Retinal pigment epithelial cell (primary cell): Measurements from ENCODE around the gene MBOAT1.

Experiments
- DNase-seq: peaks from one replicate; pipeline ENCODE4 v3.0.0-alpha.2; 2010; ENCODE audit warnings: low read depth
- H3K4me3 ChIP-seq: 2 replicates; pipeline ENCODE4 v1.5.1; 2011; ENCODE audit warnings: mild to moderate bottlenecking, low read length, control low read depth, moderate library complexity
- CTCF ChIP-seq: conservative IDR thresholded peaks from 2 replicates; pipeline ENCODE4 v1.5.1; 2011; ENCODE audit warnings: low read depth, low read length, control low read depth, inconsistent platforms

MBOAT1 gene

DNA sequence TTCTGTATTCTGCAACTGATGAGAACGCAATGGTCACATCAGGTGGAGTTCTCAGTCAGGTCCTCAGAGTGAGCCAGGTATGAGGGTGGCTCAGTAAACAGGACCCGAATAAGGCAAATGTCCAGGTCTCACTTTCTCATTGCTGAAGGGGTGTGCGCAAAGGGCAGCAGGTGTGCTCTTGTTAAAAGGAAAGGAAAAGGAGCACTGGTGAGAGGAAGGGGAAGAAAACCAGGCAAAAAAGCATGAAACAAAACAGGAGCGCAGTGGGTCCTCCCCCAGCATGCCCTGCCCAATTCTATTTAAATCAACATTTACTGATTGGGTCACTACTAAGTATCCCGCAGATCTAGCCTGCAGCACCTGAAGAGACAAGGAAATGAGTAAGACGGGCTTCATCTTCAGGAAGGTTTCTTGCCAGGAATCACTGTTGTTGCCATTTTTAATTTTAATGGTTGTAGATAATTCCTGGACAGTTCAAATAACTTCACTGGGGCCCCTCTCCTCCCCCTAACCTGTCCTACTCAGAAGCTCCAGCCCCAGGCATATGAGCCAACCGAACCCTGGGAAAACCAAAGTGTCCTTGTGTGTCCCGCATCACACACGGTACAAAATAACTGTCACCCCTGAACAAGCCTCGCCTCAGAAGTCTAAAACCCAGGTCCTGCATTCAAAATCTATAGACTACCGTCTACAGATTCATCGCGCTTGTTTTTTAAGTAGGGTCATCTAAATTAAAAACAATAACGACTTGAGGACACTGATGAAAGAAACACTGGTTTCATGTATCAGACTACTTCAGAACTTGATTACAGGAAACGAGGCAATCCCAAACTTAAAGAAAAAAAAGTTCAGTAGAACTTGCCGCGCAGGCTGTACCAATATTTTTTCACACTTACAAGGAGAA lies 980 bp downstream of the MBOAT1 start:
- TF ChIP-seq CTCF: no peak
- H3K4me3 ChIP-seq: peak overlapping the region; percentile 68
- DNase-seq: no peak

GRCh38 chr6:20210158-20210557 lies 2.1 kb downstream of the MBOAT1 start:
- TF ChIP-seq CTCF: no peak
- DNase-seq: no peak
- no peak overlapping the region for H3K4me3 ChIP-seq

DNA sequence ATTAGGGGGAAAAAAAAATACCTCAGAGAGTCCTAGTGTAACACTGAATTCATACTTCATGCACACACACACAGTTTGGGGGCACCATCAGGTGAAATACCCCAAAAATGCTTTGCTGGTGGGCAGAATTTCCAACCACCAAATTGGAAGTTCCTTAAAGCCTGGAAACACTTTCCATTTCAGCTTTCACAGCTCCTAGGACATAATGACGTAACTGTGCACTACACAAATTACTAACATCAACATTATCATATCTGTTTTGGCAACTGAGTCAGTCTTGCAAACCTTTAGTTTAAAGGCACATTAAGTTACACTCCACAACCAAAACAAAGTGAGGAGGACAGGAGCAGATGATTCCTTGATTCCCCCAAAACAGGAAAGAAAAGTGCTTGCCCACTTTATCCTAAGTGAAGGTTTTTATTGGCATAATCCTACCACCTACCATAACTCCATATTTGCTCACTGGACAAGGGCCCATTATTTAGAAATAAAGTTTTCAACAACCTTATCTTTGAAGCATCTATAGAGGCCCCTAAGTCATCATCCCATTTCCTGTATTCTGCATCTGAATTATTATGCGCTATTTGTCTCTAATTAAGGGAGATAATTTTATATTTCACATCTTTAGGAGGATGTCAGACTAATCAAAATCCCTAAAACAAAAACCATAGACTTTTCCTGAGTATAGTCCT lies 3.4 kb downstream of the MBOAT1 start:
- H3K4me3 ChIP-seq: no peak overlapping the region
- DNase-seq: no peak
- no peak for TF ChIP-seq CTCF

DNA sequence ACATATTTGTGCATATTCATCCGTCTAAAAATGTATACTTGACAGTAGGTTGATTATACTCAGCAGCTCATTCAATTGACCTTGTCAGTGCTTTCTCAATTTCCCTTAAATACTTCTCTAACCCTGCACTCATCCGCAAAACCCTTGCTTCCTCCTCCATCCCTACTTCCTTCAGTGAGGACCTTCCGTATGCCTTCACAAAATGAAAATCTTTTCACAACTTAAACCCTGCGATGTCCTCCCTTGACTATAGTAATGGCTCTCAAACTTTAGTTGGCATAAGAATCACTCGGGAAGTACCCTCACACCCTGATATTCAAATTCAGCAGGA lies 5.2 kb downstream of the MBOAT1 start:
- TF ChIP-seq CTCF: no peak
- no peak for DNase-seq
- no peak overlapping the region for H3K4me3 ChIP-seq

- TF ChIP-seq CTCF: no peak
- no peak overlapping the region for H3K4me3 ChIP-seq
- no peak for DNase-seq
These were observed 6.5 kb downstream of the MBOAT1 start for GRCh38 chr6:20205722-20206161.

GRCh38 chr6:20204512-20204894 lies 7.8 kb downstream of the MBOAT1 start:
- no peak overlapping the region for H3K4me3 ChIP-seq
- DNase-seq: no peak
- TF ChIP-seq CTCF: no peak
